Gastrocnemius medialis (tissue), 4 donors: Measurements from ENCODE around the gene GRID1.

ENCODE experiments used
- POLR2A ChIP-seq, 2 donors: fragments of 450-650 bp; IDR thresholded peaks; one replicate each; pipeline ENCODE4 v1.6.1; 2017; ENCODE audit warnings: antibody characterized with exemption in 2 of 2, mild to moderate bottlenecking in 2 of 2, moderate library complexity in 2 of 2
- TF ChIP-seq, protein P1 (sequence below), 5 experiments: fragments of 450-650 bp in 3 of 5; fragments of 200-600 bp in 2 of 5; sonication (generic) in 2 of 5; IDR thresholded peaks in 4 of 5; conservative IDR thresholded peaks in 1 of 5; 1 replicate in 4 of 5; 2 replicates in 1 of 5; pipeline ENCODE4 v1.5.1; 2016 to 2019; ENCODE audit warnings: antibody characterized with exemption in 5 of 5, mild to moderate bottlenecking in 3 of 5, moderate library complexity in 3 of 5

DNA sequence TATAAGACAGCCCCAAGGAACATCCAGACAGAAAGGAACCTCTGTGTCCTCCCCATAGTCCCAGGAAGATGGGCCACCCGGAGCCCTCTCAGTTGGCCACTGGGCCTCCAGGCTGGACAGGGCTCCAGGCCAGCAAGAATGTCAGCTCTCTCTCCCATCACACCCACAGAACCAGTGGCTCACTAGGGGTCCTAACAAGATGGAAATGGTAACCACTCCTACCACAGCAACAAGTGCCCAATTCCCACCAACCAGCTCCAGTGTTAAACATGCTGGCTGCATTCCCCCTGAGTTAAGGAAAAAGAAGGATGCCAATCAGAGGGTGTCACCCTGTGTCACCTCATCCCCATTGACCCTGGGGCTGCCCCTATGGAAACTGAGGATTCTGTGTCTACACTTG is 333.0 kb downstream of the GRID1 start:
- no peak for TF ChIP-seq POLR2A (IDR thresholded peaks at IDR 0.05)
- TF ChIP-seq, protein P1, sequence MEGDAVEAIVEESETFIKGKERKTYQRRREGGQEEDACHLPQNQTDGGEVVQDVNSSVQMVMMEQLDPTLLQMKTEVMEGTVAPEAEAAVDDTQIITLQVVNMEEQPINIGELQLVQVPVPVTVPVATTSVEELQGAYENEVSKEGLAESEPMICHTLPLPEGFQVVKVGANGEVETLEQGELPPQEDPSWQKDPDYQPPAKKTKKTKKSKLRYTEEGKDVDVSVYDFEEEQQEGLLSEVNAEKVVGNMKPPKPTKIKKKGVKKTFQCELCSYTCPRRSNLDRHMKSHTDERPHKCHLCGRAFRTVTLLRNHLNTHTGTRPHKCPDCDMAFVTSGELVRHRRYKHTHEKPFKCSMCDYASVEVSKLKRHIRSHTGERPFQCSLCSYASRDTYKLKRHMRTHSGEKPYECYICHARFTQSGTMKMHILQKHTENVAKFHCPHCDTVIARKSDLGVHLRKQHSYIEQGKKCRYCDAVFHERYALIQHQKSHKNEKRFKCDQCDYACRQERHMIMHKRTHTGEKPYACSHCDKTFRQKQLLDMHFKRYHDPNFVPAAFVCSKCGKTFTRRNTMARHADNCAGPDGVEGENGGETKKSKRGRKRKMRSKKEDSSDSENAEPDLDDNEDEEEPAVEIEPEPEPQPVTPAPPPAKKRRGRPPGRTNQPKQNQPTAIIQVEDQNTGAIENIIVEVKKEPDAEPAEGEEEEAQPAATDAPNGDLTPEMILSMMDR (IDR thresholded peaks at IDR 0.05 in 4 of 5, conservative IDR thresholded peaks at IDR 0.05 in 1 of 5), result no peak
